HG03175 (cell line): ENCODE results near the gene IFNL1.
"Not testable (repeated sequence)": the region's sequence is repeated elsewhere in the genome, so short reads cannot be mapped to it uniquely, and the experiment has no call there.

Experiments used
- ATAC-seq: cut with Tn5 transposase; IDR thresholded peaks from one replicate; pipeline ENCODE4 v1.9.1; 2021; ENCODE audit warnings: mild to moderate bottlenecking, moderate library complexity; ENCODE audit not compliant: unreplicated experiment

IFNL1 gene

GRCh38 chr19:39296055-39296645 is at the start of gene IFNL1:
Gene IFNL1, plus strand, starts transcription at chr19:39296407. Its CDS starts 15 bp downstream, at chr19:39296422.
- no peak for ATAC-seq

- ATAC-seq: no peak
Measured at GRCh38 chr19:39246951-39247669, 49.1 kb upstream of the IFNL1 start.

- ATAC-seq: no peak
Measured at GRCh38 chr19:39247701-39248664, 48.2 kb upstream of the IFNL1 start.

- ATAC-seq: no peak
Measured at GRCh38 chr19:39248806-39249205, 47.4 kb upstream of the IFNL1 start, which contains the start of gene IFNL4. Gene IFNL4, minus strand, starts transcription at chr19:39248856.

GRCh38 chr19:39251081-39251480 is 45.1 kb upstream of the IFNL1 start:
- ATAC-seq: no peak

GRCh38 chr19:39251846-39252245 is 44.4 kb upstream of the IFNL1 start:
- no peak for ATAC-seq

- ATAC-seq: no peak
Measured at GRCh38 chr19:39252458-39252857, 43.7 kb upstream of the IFNL1 start.

GRCh38 chr19:39253374-39254149 is 42.6 kb upstream of the IFNL1 start:
- ATAC-seq: no peak

- ATAC-seq: no peak
Measured at GRCh38 chr19:39254531-39255345, 41.5 kb upstream of the IFNL1 start.

GRCh38 chr19:39257227-39257626 is 39.0 kb upstream of the IFNL1 start:
- no peak for ATAC-seq

- ATAC-seq: no peak
Measured at GRCh38 chr19:39261704-39262103, 34.5 kb upstream of the IFNL1 start.

GRCh38 chr19:39262496-39262895 is 33.7 kb upstream of the IFNL1 start:
- ATAC-seq: no peak

GRCh38 chr19:39263912-39264305 is 32.3 kb upstream of the IFNL1 start:
- no peak for ATAC-seq

- no peak for ATAC-seq
Measured at GRCh38 chr19:39264306-39265290, 31.6 kb upstream of the IFNL1 start.

GRCh38 chr19:39265321-39265916 is 30.8 kb upstream of the IFNL1 start:
- no peak for ATAC-seq

GRCh38 chr19:39268085-39268484 is 28.1 kb upstream of the IFNL1 start, which contains the start of gene IFNL2:
Gene IFNL2, plus strand, starts transcription at chr19:39268396. Its CDS starts 173 bp downstream, at chr19:39268569.
- not testable (repeated sequence) for ATAC-seq

- ATAC-seq: not testable (repeated sequence)
Measured at GRCh38 chr19:39268531-39269223, 27.5 kb upstream of the IFNL1 start.
